T1000 (cell line): ENCODE data around the gene ARRDC2.
A peak's percentile ranks its signal among the peaks of the same experiment; 100 is the strongest.
"Not testable (repeated sequence)": the region's sequence is repeated elsewhere in the genome, so short reads cannot be mapped to it uniquely, and the experiment has no call there.

ENCODE experiments used
- DNase-seq: peaks from one replicate; lab custom pipeline; 2025; ENCODE audit warnings: mixed read lengths; lab: John Stamatoyannopoulos, UW

ARRDC2 gene

GRCh38 chr19:18016209-18016910, 8.4 kb downstream of the ARRDC2 start:
- DNase-seq = no peak

GRCh38 chr19:18017275-18018083, 9.5 kb downstream of the ARRDC2 start:
- DNase-seq = no peak

- no peak for DNase-seq
Observed at GRCh38 chr19:18020212-18021085, 12.5 kb downstream of the ARRDC2 start.

- DNase-seq = peak; percentile 81
Observed at GRCh38 chr19:18021121-18021755, 13.3 kb downstream of the ARRDC2 start.

- no peak for DNase-seq
Observed at GRCh38 chr19:18023622-18024251, 15.8 kb downstream of the ARRDC2 start.

GRCh38 chr19:18027151-18027550, 19.2 kb downstream of the ARRDC2 start:
- DNase-seq = no peak

- DNase-seq = no peak
Observed at GRCh38 chr19:18029617-18030338, 21.8 kb downstream of the ARRDC2 start.

GRCh38 chr19:18031401-18031800, 23.4 kb downstream of the ARRDC2 start:
- not testable (repeated sequence) for DNase-seq

- not testable (repeated sequence) for DNase-seq
Observed at GRCh38 chr19:18032102-18032501, 24.1 kb downstream of the ARRDC2 start.

- no peak for DNase-seq
Observed at GRCh38 chr19:18041054-18041453, 33.1 kb downstream of the ARRDC2 start.

GRCh38 chr19:18043676-18044075, 35.7 kb downstream of the ARRDC2 start:
- no peak for DNase-seq

GRCh38 chr19:18044825-18045304, 36.9 kb downstream of the ARRDC2 start:
- DNase-seq = no peak

- no peak for DNase-seq
Observed at GRCh38 chr19:18045307-18046050, 37.5 kb downstream of the ARRDC2 start.

- peak; percentile 79 for DNase-seq
Observed at GRCh38 chr19:18046059-18046718, 38.2 kb downstream of the ARRDC2 start.

GRCh38 chr19:18049385-18049784, 41.4 kb downstream of the ARRDC2 start:
- no peak for DNase-seq

GRCh38 chr19:18051887-18052286, 43.9 kb downstream of the ARRDC2 start:
- no peak for DNase-seq

- no peak for DNase-seq
Observed at GRCh38 chr19:18053576-18054219, 45.7 kb downstream of the ARRDC2 start.

- DNase-seq = no peak
Observed at GRCh38 chr19:18055967-18056366, 48.0 kb downstream of the ARRDC2 start.

- DNase-seq = no peak
Observed at GRCh38 chr19:18057557-18057956, 49.6 kb downstream of the ARRDC2 start.
